Mucosa of rectum (tissue), 2 donors: ENCODE data around the gene SLC7A10.

Source experiments
- H3K27ac ChIP-seq, 2 donors: one replicate each; pipeline ENCODE4 v1.7.0; 2013; ENCODE audit warnings: inconsistent platforms in 2 of 2, low read depth in 2 of 2, low read length in 2 of 2
- H3K27me3 ChIP-seq, 2 donors: one replicate each; pipeline ENCODE4 v1.7.0; 2013; ENCODE audit warnings: low read length in 2 of 2; ENCODE audit not compliant: control insufficient read depth in 2 of 2, insufficient read depth in 2 of 2
- H3K36me3 ChIP-seq, 2 donors: one replicate each; pipeline ENCODE4 v1.7.0; 2013; ENCODE audit warnings: low read length in 2 of 2; ENCODE audit not compliant: control insufficient read depth in 2 of 2, insufficient read depth in 2 of 2
- H3K4me1 ChIP-seq, 2 donors: one replicate each; pipeline ENCODE4 v1.7.0; 2013; ENCODE audit warnings: low read length in 2 of 2, mild to moderate bottlenecking in 1 of 2; ENCODE audit not compliant: control insufficient read depth in 2 of 2, insufficient read depth in 2 of 2
- H3K4me3 ChIP-seq, 2 donors: one replicate each; pipeline ENCODE4 v1.7.0; 2013; ENCODE audit warnings: low read length in 2 of 2
- H3K9ac ChIP-seq, 2 donors: one replicate each; pipeline ENCODE4 v1.7.0; 2013; ENCODE audit warnings: low read length in 2 of 2, low read depth in 1 of 2, mild to moderate bottlenecking in 1 of 2
- H3K9me3 ChIP-seq, 2 donors: one replicate each; pipeline ENCODE4 v1.7.0; 2013; ENCODE audit warnings: low read length in 2 of 2; ENCODE audit not compliant: control insufficient read depth in 2 of 2
- donor health status: healthy.
- donor health status: Normal muscosa, but diverticular disease.

The SLC7A10 gene

DNA sequence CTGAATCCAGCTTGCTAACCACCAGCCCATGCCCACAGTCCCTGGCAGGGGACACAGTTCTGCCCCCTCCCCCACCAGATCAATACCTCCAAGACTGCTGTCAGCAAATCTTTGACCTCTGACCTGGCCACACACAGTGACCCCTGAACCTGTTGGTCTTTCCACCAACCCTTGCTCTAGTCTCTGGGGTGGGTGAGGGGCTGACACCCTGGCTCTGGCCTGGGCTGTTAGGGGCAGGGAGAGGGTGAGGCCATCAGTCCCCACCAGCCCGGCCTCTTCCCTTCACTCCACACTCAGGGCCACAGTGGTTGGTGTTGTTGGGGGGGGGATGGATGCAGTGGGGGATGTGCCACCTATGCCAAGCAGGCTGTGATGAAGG lies 21.8 kb upstream of the SLC7A10 start:
- H3K27ac ChIP-seq: no peak overlapping the region

DNA sequence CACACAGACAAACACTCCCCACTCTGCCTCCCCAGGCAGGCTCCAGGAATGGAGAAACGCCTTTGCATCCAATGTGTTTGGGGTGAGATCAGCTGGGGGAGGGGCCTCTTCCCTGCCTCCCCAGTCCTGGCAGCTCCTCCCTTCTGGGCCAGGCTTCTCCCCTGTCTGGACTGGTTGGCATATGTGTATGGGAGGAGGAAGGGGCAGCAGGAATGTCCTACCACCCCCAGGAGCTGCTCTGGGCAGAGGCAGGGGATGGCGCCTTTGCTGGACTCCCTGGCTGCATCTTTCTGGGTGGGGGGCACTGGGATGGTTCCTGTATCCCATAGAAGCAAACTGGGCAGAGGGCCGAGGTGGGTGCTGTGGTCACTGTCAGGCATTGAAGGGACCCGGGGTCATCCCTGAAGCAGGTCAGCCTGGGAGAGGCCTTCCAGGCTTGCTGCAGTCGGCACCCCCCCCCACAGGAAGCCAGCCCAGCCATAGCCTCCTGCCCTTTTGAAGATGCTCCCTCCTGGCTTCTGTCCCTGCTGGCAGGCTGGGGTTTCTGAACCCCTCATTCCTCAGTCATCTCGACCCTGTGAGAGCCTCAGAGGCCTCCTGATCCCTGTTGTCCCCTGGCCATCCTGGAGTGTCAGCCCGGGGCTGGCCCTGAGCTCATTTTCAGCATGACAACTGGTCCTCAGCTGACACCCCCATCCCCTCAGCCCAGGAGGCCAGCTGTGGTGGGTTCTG lies 21.2 kb upstream of the SLC7A10 start:
- Histone ChIP-seq H3K4me1 (no peaks in the 10 kb centered on the region), H3K4me3 (no peak overlapping the region), H3K27me3 (no peaks in the 10 kb centered on the region), H3K9ac (no peak overlapping the region), H3K27ac (no peak overlapping the region), H3K9me3 (no peaks in the 10 kb centered on the region), H3K36me3 (no peaks in the 10 kb centered on the region)

More for the DNA sequence above, 21.8 kb upstream of the SLC7A10 start:
- H3K4me3 ChIP-seq: no peak overlapping the region
- no peaks in the 10 kb centered on the region for H3K4me1 ChIP-seq
- H3K9me3 ChIP-seq: no peaks in the 10 kb centered on the region
- no peak overlapping the region for H3K9ac ChIP-seq
- no peaks in the 10 kb centered on the region for H3K27me3 ChIP-seq
- H3K36me3 ChIP-seq: no peaks in the 10 kb centered on the region

GRCh38 chr19:33245948-33246708 lies 20.5 kb upstream of the SLC7A10 start:
- H3K36me3 ChIP-seq: no peaks in the 10 kb centered on the region
- H3K27ac ChIP-seq: no peak overlapping the region
- H3K4me3 ChIP-seq: no peak overlapping the region
- H3K4me1 ChIP-seq: peaks cover 0 to 3% of the 10 kb centered on the region in 2 donors
- H3K27me3 ChIP-seq: no peaks in the 10 kb centered on the region
- no peak overlapping the region for H3K9ac ChIP-seq
- H3K9me3 ChIP-seq: no peaks in the 10 kb centered on the region

DNA sequence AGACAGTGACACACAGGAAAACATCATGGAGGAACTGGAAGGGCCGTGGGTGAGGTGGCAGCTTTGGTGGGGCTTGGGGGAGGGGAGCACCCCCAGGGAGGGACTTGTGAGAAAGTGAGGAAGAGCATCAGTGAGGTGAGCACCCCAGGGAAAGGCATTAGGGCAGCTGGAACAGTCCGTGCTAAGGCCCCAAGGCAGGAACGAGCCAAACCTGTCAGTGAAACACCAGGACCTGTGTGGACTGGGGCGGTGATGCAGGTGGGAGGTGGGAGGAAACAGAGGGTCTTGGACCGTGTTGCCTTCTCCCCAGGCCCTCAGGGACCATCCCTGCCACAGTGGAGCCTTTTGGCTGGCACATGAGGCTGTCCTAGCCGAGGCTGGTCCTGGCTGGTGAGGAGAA lies 17.3 kb upstream of the SLC7A10 start:
- H3K4me1 ChIP-seq: peaks cover 0 to 3% of the 10 kb centered on the region in 2 donors
- no peak overlapping the region for H3K27ac ChIP-seq
- H3K9me3 ChIP-seq: no peaks in the 10 kb centered on the region
- no peak overlapping the region for H3K4me3 ChIP-seq
- no peak overlapping the region for H3K9ac ChIP-seq
- H3K36me3 ChIP-seq: no peaks in the 10 kb centered on the region
- H3K27me3 ChIP-seq: no peaks in the 10 kb centered on the region

GRCh38 chr19:33242131-33242530 lies 16.5 kb upstream of the SLC7A10 start:
- Histone ChIP-seq H3K27ac (no peak overlapping the region), H3K36me3 (no peaks in the 10 kb centered on the region), H3K4me3 (no peak overlapping the region), H3K4me1 (peaks cover 0 to 3% of the 10 kb centered on the region in 2 donors), H3K27me3 (no peaks in the 10 kb centered on the region), H3K9ac (no peak overlapping the region), H3K9me3 (no peaks in the 10 kb centered on the region)

- no peaks in the 10 kb centered on the region for H3K36me3 ChIP-seq
- peaks cover 0 to 3% of the 10 kb centered on the region in 2 donors for H3K4me1 ChIP-seq
- H3K9ac ChIP-seq: no peak overlapping the region
- no peak overlapping the region for H3K27ac ChIP-seq
- no peaks in the 10 kb centered on the region for H3K9me3 ChIP-seq
- no peaks in the 10 kb centered on the region for H3K27me3 ChIP-seq
- no peak overlapping the region for H3K4me3 ChIP-seq
These were observed 16.0 kb upstream of the SLC7A10 start for GRCh38 chr19:33241530-33242101.

DNA sequence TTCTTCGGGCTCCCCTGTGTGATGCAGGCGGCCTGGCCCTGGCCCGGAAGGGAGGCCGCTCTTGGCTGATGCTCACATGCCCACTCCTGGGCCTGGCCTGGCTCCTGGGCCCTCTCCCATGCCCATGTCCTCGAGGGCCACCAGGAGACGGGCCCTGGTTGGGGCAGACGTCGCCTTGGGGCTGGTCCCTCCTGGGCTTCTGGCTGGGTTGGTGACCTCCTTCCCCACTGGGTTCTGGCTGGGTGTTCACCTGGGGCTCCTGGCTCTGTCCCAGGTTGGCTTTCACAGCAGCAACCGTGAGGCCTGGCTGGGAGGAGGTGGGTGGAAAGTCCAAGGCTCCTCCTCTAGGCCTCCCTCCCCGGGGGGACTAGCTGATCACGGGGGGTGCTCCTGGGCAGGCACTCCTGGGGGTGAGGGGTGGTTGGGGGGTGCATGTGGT lies 15.5 kb upstream of the SLC7A10 start:
- Histone ChIP-seq H3K27me3 (no peaks in the 10 kb centered on the region), H3K4me1 (peaks cover 0 to 3% of the 10 kb centered on the region in 2 donors), H3K27ac (no peak overlapping the region), H3K36me3 (no peaks in the 10 kb centered on the region), H3K9me3 (no peaks in the 10 kb centered on the region), H3K4me3 (no peak overlapping the region), H3K9ac (no peak overlapping the region)

DNA sequence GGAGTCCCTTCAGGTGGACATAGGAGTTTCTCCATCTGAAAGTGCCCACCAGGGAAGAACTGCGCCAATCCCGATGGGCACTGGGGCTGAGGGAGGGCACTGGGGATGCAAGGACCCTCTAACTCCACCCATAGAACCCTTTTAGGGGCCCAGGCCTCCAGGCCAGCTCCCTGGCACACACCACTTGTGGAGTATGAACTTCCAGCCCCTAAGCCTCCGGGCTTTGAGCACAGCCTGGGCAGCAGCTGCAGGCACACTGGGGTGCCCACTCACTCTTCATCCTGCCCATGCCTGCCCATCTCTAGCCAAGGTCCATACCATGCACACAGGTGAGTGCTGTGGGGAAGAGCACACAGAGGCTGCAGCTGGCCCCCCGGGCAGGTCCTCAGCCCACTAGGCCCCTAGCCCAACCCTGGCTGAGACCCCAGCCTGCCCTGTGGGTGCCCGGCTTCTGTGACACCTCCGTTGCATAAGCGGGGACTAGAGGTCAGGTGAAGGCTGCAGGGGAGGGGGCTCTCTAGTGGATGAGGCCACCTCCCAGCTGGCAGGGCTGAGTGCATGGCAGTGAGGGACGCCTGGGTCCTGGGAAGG lies 14.6 kb upstream of the SLC7A10 start:
- H3K36me3 ChIP-seq: no peaks in the 10 kb centered on the region
- no peaks in the 10 kb centered on the region for H3K9me3 ChIP-seq
- no peaks in the 10 kb centered on the region for H3K27me3 ChIP-seq
- H3K4me3 ChIP-seq: no peak overlapping the region
- H3K27ac ChIP-seq: no peak overlapping the region
- H3K4me1 ChIP-seq: peaks cover 3% of the 10 kb centered on the region in 2 donors
- no peak overlapping the region for H3K9ac ChIP-seq

GRCh38 chr19:33239223-33239975 lies 13.7 kb upstream of the SLC7A10 start:
- Histone ChIP-seq H3K27me3 (no peaks in the 10 kb centered on the region), H3K36me3 (no peaks in the 10 kb centered on the region), H3K9ac (no peak overlapping the region), H3K27ac (no peak overlapping the region), H3K4me3 (no peak overlapping the region), H3K9me3 (no peaks in the 10 kb centered on the region), H3K4me1 (peaks cover 3% of the 10 kb centered on the region in 2 donors)
